Kidney glomerular epithelial cell (primary cell): ENCODE results near the gene DCUN1D2.
"Not testable (repeated sequence)": the region's sequence is repeated elsewhere in the genome, so short reads cannot be mapped to it uniquely, and the experiment has no call there.

Experiments used
- DNase-seq: peaks from one replicate; lab custom pipeline; 2025; lab: John Stamatoyannopoulos, UW

The DCUN1D2 gene

GRCh38 chr13:113464476-113464875 lies 26.0 kb downstream of the DCUN1D2 start:
- DNase-seq: no peak

DNA sequence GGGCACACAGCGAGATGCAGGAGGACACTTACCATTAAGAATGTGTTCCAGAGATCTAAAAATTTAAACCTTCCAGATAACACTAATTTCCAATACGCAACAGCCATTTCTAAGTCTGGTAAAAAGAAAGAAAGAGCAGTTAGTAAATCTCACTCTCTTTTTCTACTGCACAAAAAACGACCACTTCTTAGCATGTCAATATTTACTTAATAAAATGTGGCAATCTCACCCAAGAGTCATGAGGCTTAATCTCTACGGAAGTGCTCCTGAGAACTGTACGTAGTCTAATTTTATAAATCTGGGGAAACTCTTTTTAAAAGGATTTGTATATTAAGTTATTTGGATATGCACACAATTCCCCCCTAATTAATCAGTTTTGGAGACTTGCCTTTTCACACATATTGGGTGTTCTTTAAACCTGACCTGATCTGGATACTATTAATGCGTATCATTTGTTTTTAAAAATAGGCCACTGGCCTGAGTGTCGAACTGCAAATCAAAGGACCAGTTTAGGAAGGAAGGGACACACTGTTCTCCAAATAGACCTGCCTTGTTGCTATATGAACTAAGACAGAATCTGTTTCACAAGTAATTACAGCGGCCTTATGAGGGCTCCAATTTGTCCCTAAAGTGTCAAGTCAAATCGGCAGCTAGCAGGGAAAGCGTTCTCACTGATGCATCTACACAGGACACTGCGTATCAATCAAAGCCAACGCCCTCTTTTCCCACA lies 29.3 kb downstream of the DCUN1D2 start:
- DNase-seq: no peak

- DNase-seq: no peak
Observed at GRCh38 chr13:113460599-113460998, 29.9 kb downstream of the DCUN1D2 start.

- DNase-seq: no peak
Observed at GRCh38 chr13:113460064-113460555, 30.4 kb downstream of the DCUN1D2 start.

DNA sequence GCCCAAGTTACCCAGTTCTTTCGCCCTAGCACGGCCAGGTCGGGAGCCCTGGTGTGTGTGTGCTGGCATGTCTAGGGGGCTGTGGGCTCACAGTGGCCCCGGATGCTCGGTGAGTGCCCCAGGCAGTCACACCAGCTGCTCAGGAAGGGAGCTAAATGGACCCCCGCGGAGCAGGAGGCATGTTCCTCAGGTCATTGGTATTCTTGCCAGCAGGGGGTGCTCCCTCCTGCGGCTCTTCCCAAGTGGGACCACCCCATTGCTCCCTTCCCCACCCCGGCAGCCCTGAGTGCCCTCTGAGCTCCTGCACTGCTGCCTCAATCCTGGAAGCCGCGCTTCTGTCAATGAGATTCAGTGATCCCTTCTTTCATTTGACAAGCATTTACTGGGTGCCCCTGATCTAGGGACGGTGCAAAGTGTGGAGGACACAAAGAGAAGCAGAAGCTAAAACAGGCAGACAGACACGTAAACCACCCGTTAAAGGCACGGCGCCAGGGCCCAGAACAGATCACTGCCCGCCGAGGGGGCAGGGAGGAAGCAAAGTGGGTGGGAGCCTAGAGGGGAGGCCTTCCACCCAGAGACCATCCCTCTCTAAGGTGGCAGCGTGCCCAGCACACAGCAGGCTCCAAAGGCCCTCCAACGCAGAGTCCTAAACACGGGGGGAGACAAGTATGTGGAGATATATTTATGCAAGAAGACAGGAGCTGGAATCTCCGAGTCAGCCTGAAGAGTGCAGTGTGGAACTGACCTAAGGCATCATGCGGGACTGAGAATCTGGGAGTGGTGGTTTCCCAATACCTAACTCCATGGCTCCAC lies 32.1 kb downstream of the DCUN1D2 start:
- no peak for DNase-seq

DNA sequence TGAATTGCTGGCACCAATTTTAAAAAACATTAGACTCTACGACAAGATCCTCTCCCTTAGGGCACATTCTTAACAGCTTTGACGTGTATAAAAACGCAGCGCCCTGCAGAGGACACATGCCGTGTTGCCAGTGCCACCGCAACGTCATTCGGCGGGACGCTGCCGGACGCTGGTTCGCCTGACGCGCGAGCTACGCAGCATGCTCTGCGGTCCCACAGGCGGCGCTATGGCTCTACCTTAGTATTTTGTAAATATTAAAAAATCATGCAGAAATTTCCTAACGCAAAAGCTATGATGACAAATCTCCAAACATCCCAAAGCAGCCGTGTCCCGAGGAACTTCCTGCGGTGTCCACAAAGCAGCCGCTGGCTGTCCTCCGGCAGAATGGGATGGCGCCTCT lies 33.0 kb downstream of the DCUN1D2 start:
- no peak for DNase-seq

DNA sequence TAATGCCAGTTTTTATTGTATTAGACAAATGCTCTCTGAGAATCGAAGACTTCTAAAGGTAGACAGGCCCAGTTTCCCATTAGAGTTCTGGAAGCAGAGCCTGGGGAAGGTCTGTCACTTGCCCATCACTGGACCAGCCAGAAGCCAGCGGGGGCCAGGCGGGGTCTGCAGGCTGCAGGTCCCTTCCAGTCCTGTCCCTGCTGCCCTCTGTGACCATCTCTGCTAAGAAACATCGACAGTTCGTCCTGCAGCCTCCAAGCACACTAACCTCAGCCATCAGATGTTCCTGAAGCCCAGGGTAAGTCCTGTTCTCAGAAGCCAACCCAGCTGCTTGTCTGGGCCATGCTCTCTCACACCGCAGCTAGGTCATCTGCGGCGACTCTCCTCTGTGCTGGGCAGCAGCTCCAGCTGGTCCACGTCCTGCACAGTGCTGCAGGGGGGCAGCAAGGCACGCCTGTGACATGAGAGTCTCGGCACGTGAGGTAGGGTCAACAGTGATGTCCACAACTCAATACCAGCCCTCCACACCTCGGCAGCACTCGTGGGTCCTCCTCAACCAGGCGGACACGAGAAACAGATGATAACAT lies 34.3 kb downstream of the DCUN1D2 start:
- DNase-seq: no peak

DNA sequence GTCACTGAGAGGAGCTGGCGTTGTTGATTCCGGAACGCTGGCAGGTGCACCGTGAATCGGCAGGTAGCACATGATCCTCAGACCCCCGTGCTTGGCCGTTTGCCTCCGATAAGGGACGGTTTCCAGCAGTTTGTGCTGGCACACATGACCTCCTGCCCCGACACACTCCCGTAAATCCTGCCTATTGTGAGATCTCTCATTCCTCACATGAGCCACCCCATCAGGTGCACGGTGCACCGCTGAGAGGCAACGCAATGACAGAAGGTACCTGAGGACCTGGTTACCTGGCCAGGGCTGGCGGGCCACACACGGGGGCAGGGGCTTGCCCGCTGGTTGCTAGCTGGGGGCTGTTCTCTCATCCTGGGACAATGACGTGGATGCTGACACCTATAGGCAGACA lies 35.1 kb downstream of the DCUN1D2 start:
- DNase-seq: no peak

GRCh38 chr13:113454936-113455335 lies 35.6 kb downstream of the DCUN1D2 start:
- DNase-seq: no peak

DNA sequence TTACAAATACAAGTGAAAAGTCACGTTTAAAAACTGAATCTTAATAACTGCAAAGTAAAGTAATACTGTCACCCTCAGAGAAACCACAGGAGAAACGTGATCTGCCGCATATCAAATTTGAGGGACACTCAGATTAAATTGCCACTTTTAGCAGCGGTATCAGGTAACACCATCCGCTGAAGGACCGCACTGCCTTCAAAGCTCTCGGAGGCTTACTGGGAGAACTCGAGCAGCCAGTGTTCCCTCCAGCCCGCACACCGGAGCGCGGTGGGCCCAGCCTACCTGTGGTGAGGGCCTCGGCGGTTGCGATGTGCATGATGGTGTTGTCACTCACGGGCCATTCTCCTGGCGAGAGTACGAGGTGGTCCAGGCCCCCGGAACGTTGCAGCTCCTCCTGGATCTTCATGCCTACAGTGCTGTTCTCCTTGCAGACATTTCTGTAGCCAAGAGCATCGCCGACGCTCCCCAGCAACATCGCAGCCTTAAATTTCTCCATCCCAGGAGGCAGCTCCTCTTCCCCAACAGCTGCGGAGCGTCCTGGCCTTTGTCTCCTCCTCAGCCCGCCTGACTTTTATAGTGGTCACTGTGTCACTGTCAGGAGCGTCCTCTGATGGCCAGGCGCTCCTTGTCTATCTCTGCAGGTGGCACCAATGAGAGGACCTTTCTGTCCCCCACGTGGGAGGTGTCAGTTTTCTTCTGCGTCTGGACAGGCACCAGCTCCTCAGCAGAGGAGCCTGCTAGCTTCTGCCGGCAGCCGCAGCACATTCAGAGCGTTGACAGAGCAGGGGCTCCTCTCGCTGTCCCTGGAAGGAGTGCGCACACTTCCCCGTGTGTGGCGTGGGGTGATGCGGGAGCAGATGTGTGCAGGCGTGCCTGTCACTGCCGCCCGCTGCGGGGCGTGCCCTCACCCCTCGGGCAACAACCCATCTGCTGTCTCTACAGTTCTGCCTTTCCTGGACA lies 37.3 kb downstream of the DCUN1D2 start, which contains the start of gene ADPRHL1:
TSS of gene ADPRHL1 (minus strand) at position 547 of the 960 bp plus-strand sequence. CDS start at position 496, 51 bp downstream.
- DNase-seq: no peak

DNA sequence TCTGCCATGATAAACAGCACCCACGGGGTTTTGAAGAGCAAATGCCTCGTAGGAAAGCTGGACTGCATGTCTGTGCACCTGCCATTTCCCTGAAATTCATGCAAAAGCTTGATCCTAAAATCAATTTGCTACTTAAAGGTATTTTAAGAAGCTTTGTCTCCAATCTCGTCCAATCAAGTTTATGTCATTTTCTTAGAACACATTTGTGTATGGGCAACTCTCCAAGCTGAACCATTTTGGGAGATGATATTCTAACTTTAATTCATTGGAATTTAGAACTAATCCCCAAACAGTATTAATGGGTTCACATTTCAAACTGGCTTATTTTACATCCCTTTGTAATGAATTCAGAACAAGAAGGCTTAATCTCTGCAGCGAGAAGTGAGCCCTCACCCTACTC lies 38.0 kb downstream of the DCUN1D2 start:
- DNase-seq: no peak

GRCh38 chr13:113451951-113452421 lies 38.5 kb downstream of the DCUN1D2 start:
- no peak for DNase-seq

DNA sequence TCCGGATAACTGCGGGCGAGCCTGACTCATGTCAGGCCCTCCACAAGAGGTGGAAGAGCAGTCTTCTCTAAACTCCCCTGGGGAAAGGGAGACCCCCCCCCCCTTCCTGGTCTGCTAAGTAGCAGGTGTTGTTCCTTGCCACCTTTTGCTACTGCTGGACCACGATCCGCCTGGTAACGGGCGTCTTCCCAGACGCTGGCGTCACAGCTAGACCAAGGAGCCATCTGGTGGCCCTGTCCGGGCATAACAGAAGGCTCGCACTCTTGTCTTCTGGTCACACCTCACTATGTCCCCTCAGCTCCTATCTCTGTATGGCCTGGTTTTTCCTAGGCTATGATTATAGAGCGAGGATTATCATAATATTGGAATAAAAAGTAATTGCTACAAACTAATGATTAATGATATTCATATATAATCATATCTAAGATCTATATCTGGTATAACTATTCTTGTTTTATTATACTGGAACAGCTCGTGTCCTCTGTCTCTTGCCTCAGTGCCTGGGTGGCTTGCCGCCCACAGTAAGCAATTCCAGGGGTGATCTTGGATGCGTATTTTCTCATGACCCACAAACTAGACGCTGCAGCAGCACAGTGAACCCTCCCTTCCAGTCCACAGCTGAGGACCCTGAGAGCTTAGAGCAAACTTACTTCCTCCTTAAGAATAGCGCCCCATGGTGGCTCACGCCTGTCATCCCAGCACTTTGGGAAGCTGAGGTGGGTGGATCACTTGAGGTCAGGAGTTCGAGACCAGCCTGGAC lies 39.5 kb downstream of the DCUN1D2 start:
- not testable (repeated sequence) for DNase-seq

GRCh38 chr13:113450348-113450744 lies 40.2 kb downstream of the DCUN1D2 start:
- DNase-seq: not testable (repeated sequence)

- DNase-seq: no peak
Observed at GRCh38 chr13:113449693-113450347, 40.7 kb downstream of the DCUN1D2 start.

GRCh38 chr13:113448885-113449692 lies 41.4 kb downstream of the DCUN1D2 start:
- DNase-seq: no peak

GRCh38 chr13:113448545-113448884 lies 42.0 kb downstream of the DCUN1D2 start:
- DNase-seq: no peak

GRCh38 chr13:113447596-113447995 lies 42.9 kb downstream of the DCUN1D2 start:
- DNase-seq: no peak

GRCh38 chr13:113446488-113446854 lies 44.0 kb downstream of the DCUN1D2 start:
- no peak for DNase-seq
